Measurements from ENCODE around the gene OSGIN1. TPM values are rescaled to one million over a fixed set of nuclear protein-coding genes. Genes with fewer than 3 reads are reported as not detected.

The OSGIN1 gene
- total RNA-seq, 1 experiment from 2014 or later = 3.7 TPM

DNA sequence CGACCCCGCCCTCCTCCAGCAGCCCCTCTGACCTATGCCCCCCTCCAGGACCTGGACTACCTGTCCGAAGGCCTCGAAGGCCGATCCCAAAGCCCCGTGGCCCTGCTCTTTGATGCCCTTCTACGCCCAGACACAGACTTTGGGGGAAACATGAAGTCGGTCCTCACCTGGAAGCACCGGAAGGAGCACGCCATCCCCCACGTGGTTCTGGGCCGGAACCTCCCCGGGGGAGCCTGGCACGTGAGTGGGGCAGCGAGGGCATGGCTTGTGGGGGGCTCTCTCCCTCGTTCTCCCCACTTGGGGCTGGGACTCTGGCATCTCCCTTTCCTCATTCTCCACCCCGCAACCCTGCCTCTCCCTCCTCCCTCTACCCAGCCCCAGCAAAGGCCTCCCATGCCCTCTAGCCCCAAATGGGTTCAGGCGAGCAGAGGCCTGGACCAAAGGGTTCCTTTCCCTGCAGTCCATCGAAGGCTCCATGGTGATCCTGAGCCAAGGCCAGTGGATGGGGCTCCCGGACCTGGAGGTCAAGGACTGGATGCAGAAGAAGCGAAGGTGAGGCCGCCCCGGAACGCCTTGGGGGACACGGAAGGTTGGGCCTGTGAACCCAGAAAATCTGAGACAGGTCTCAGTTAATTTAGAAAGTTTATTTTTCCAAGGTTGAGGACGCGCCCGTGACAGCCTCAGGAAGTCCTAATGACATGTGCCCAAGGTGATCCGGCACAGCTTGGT lies 7.6 kb downstream of the OSGIN1 start:
- BruUV-seq (replicated peaks) = no TSS peak
- Mint-ChIP-seq H3K27ac (ENCODE audit: low read depth, unreplicated experiment) (no peak overlapping the region), H3K9me3 (ENCODE audit: unreplicated experiment) (no peaks in the 10 kb centered on the region), H3K4me3 (ENCODE audit: unreplicated experiment) (no peak overlapping the region), H3K27me3 (ENCODE audit: insufficient read depth, unreplicated experiment) (no peaks in the 10 kb centered on the region), H3K36me3 (ENCODE audit: insufficient read depth, unreplicated experiment) (no peaks in the 10 kb centered on the region), H3K4me1 (ENCODE audit: insufficient read depth, unreplicated experiment) (no peaks in the 10 kb centered on the region)
- ChIA-PET POLR2A (no interaction called here), CTCF (interaction anchor here (0.6 to 14.7 kb wide), 7 partner anchors 8 to 124 kb away, joined by 3 to 220 read pairs (median 3); partner anchors contain the start of gene OSGIN1)
- TF ChIP-seq, protein P1, sequence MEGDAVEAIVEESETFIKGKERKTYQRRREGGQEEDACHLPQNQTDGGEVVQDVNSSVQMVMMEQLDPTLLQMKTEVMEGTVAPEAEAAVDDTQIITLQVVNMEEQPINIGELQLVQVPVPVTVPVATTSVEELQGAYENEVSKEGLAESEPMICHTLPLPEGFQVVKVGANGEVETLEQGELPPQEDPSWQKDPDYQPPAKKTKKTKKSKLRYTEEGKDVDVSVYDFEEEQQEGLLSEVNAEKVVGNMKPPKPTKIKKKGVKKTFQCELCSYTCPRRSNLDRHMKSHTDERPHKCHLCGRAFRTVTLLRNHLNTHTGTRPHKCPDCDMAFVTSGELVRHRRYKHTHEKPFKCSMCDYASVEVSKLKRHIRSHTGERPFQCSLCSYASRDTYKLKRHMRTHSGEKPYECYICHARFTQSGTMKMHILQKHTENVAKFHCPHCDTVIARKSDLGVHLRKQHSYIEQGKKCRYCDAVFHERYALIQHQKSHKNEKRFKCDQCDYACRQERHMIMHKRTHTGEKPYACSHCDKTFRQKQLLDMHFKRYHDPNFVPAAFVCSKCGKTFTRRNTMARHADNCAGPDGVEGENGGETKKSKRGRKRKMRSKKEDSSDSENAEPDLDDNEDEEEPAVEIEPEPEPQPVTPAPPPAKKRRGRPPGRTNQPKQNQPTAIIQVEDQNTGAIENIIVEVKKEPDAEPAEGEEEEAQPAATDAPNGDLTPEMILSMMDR (IDR thresholded peaks at IDR 0.05; ENCODE audit: unreplicated experiment) = no peak
- intact Hi-C loops (cut with micrococcal nuclease) = no loop called here
- no peak for DNase-seq (ENCODE audit: unreplicated experiment)

DNA sequence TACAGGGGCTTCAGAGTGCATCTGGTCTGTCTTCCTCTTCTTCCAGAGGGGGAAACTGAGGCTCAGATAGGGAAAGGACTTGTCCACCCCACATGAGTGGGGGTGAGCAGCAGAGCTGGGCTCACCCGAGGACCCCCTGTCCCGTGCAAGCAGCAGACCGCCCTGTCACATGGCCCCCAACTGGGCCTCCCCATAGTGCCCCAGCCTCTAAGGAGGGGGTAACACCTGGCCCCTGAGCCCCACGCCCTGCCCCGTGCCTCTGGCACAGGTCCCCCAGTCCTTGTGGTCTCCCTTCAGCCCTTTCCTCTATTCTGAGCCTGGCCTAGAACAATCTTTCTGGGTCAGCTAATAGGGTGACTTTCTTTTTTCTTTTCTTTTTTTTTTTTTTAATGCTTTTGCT lies 8.6 kb downstream of the OSGIN1 start:
- BruUV-seq (replicated peaks) = no TSS peak
- no peaks in the 10 kb centered on the region for H3K9me3 Mint-ChIP-seq (ENCODE audit: unreplicated experiment)
- intact Hi-C loops (cut with micrococcal nuclease) = no loop called here
- TF ChIP-seq, protein P1 (IDR thresholded peaks at IDR 0.05; ENCODE audit: unreplicated experiment) = no peak
- H3K36me3 Mint-ChIP-seq (ENCODE audit: insufficient read depth, unreplicated experiment) = no peaks in the 10 kb centered on the region
- no peaks in the 10 kb centered on the region for H3K27me3 Mint-ChIP-seq (ENCODE audit: insufficient read depth, unreplicated experiment)
- no peak overlapping the region for H3K4me3 Mint-ChIP-seq (ENCODE audit: unreplicated experiment)
- no peaks in the 10 kb centered on the region for H3K4me1 Mint-ChIP-seq (ENCODE audit: insufficient read depth, unreplicated experiment)
- DNase-seq (ENCODE audit: unreplicated experiment) = no peak
- ChIA-PET CTCF (interaction anchor here (0.6 to 14.7 kb wide), 7 partner anchors 8 to 123 kb away, joined by 3 to 220 read pairs (median 3); partner anchors contain the start of gene OSGIN1), POLR2A (no interaction called here)
- peak overlapping the region; percentile 16 for H3K27ac Mint-ChIP-seq (ENCODE audit: low read depth, unreplicated experiment)

DNA sequence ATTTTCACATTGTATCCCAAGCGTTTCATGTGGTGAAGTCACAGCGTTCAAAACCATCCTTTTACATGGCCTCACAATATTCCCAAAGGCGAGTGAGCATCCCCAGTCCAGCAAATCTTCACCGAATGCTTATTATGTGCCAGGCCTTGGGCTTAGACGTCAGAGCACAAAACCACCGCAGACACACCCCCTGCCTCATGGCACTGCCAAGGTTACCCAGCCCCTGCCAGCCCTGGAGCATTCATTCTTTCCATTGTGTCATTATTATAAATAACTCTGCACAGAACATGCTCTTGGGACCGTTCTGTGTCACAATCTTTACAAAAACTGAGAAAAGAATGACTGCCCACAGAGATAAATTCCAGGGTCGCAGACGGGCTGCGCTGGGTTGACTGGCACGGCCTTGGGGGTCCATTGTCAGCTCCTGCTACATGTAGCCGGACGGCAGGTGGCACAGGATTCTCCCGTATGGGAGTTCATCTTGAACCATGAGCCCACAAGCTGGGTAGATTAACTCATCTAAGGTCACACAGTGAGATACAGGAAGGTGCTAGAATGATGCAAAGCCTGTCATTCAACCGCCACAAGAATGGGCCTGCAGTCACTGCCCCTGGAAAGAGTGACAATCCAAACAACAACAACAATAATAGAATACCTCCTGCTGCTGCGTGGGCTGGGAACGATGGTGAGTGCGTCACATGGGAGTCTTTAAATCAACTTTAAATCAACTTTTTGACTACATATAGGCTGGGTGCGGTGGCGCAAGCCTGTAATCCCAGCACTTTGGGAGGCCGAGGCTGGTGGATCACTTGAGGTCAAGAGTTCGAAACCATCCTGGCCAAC lies 10.5 kb downstream of the OSGIN1 start:
- Mint-ChIP-seq H3K4me3 (ENCODE audit: unreplicated experiment) (no peak overlapping the region), H3K27ac (ENCODE audit: low read depth, unreplicated experiment) (no peak overlapping the region), H3K9me3 (ENCODE audit: unreplicated experiment) (no peaks in the 10 kb centered on the region), H3K4me1 (ENCODE audit: insufficient read depth, unreplicated experiment) (peaks cover 6% of the 10 kb centered on the region), H3K36me3 (ENCODE audit: insufficient read depth, unreplicated experiment) (peaks cover 7% of the 10 kb centered on the region), H3K27me3 (ENCODE audit: insufficient read depth, unreplicated experiment) (peaks cover 10% of the 10 kb centered on the region)
- intact Hi-C loops (cut with micrococcal nuclease) = no loop called here
- TF ChIP-seq, protein P1 (IDR thresholded peaks at IDR 0.05; ENCODE audit: unreplicated experiment) = no peak
- no peak for DNase-seq (ENCODE audit: unreplicated experiment)
- CTCF ChIA-PET = interaction anchor here (0.5 to 14.7 kb wide), 2 partner anchors 103 to 175 kb away, joined by 3 to 220 read pairs; no protein-coding TSS in a partner anchor
- POLR2A ChIA-PET = no interaction called here
- BruUV-seq (replicated peaks) = no TSS peak
